H1 (cell line): ENCODE measurements around the gene RALGDS. TPM values are rescaled to one million over a fixed set of nuclear protein-coding genes. Genes with fewer than 3 reads are reported as not detected.
A peak's percentile ranks its signal among the peaks of the same experiment; 100 is the strongest.

Experiments
- CTCF ChIA-PET: fragments of 300-600 bp; sonication (Branson Sonifier 250); formaldehyde crosslinking; loops from one replicate; lab custom pipeline; 2021; ENCODE audit not compliant: partially characterized antibody; lab: Charles Lee
- POLR2A ChIA-PET: fragments of 300-600 bp; sonication (Branson Sonifier 250); formaldehyde crosslinking; loops from one replicate; lab custom pipeline; 2021; ENCODE audit warnings: inconsistent platforms; ENCODE audit not compliant: partially characterized antibody; lab: Charles Lee
- DNase-seq, 2 experiments: peaks; one replicate each; pipeline versions ENCODE4 v3.0.0 to v3.0.0-alpha.2; 2010 to 2022; ENCODE audit warnings: low spot score in 2 of 2, low read depth in 1 of 2, mixed read lengths in 1 of 2
- FAIRE-seq: peaks from 2 replicates; lab custom pipeline; 2011; peaks lifted over from hg19 to GRCh38; lab: Jason Lieb, UNC
- H2AFZ ChIP-seq: 2 replicates; pipeline ENCODE4 v1.8.1; 2012; ENCODE audit warnings: low read length, inconsistent platforms
- H2AK5ac ChIP-seq: 2 replicates; pipeline ENCODE4 v1.6.1; 2013; ENCODE audit warnings: low read depth, low read length
- H2BK120ac ChIP-seq: replicated peaks from 2 replicates; pipeline ENCODE3; 2013; ENCODE audit warnings: low read depth, low read length, inconsistent platforms
- H2BK12ac ChIP-seq: 2 replicates; pipeline ENCODE4 v1.6.1; 2013; ENCODE audit warnings: low read depth, low read length
- H2BK15ac ChIP-seq: 2 replicates; pipeline ENCODE4 v1.6.1; 2013; ENCODE audit warnings: low read length
- H2BK20ac ChIP-seq: 2 replicates; pipeline ENCODE4 v1.6.1; 2013; ENCODE audit warnings: low read length
- H2BK5ac ChIP-seq: 2 replicates; pipeline ENCODE4 v1.6.1; 2013; ENCODE audit warnings: low read depth, low read length
- H3K14ac ChIP-seq: 2 replicates; pipeline ENCODE4 v1.6.1; 2013; ENCODE audit warnings: inconsistent platforms; ENCODE audit not compliant: insufficient read length
- H3K18ac ChIP-seq: 2 replicates; pipeline ENCODE4 v1.6.1; 2013; ENCODE audit warnings: low read length; ENCODE audit errors: extremely low read depth
- H3K23ac ChIP-seq: 2 replicates; pipeline ENCODE4 v1.6.1; 2013; ENCODE audit warnings: inconsistent platforms; ENCODE audit not compliant: insufficient read length
- H3K23me2 ChIP-seq: 2 replicates; pipeline ENCODE4 v1.6.1; 2013; ENCODE audit warnings: low read depth, low read length
- H3K27ac ChIP-seq: 2 replicates; pipeline ENCODE4 v1.6.1; 2011; ENCODE audit warnings: low read depth, low read length, inconsistent platforms
- H3K27me3 ChIP-seq, 4 experiments: replicated peaks in 1 of 4; 1 replicate in 1 of 4; 2 replicates in 3 of 4; pipeline versions ENCODE4 v1.6.1 to v1.8.1; 2011 to 2013; ENCODE audit warnings: low read length in 3 of 4, mild to moderate bottlenecking in 3 of 4, inconsistent platforms in 2 of 4, mixed read lengths in 2 of 4, moderate library complexity in 1 of 4; ENCODE audit not compliant: control insufficient read depth in 3 of 4, insufficient read depth in 3 of 4; ENCODE audit errors: extremely low read depth in 1 of 4
- H3K36me3 ChIP-seq, 4 experiments: 2 replicates each; pipeline versions ENCODE4 v1.6.1 to v1.8.1; 2011 to 2013; ENCODE audit warnings: mild to moderate bottlenecking in 4 of 4, low read length in 3 of 4, moderate library complexity in 2 of 4, control low read depth in 1 of 4, inconsistent platforms in 1 of 4; ENCODE audit not compliant: insufficient read depth in 4 of 4, control insufficient read depth in 2 of 4
- H3K4ac ChIP-seq: replicated peaks from 2 replicates; pipeline ENCODE3; 2013; ENCODE audit warnings: low read length, low read depth, mixed read lengths, inconsistent platforms; ENCODE audit not compliant: insufficient read length
- H3K4me1 ChIP-seq, 4 experiments: replicated peaks in 1 of 4; 1 replicate in 1 of 4; 2 replicates in 3 of 4; pipeline versions ENCODE4 v1.6.1 to v1.8.1; 2011 to 2013; ENCODE audit warnings: low read length in 3 of 4, inconsistent platforms in 2 of 4, mixed read lengths in 1 of 4; ENCODE audit not compliant: insufficient read depth in 4 of 4, control insufficient read depth in 3 of 4
- H3K4me2 ChIP-seq, 2 experiments: 2 replicates each; pipeline versions ENCODE4 v1.6.1 to v1.8.1; 2011 to 2013; ENCODE audit warnings: low read depth in 2 of 2, low read length in 2 of 2, control low read depth in 1 of 2, inconsistent platforms in 1 of 2, mild to moderate bottlenecking in 1 of 2; ENCODE audit not compliant: insufficient read depth in 1 of 2
- H3K4me3 ChIP-seq, 4 experiments: fragments of 200-600, 300-600 bp in 1 of 4; sonication (generic), shearing (Covaris generic), sonication (Bioruptor Twin) in 1 of 4; 2 replicates each; pipeline versions ENCODE4 v1.5.1 to v1.8.1; 2011 to 2016; ENCODE audit warnings: low read length in 4 of 4, low read depth in 3 of 4, control low read depth in 2 of 4, inconsistent platforms in 2 of 4, mild to moderate bottlenecking in 2 of 4, mixed read lengths in 1 of 4, moderate library complexity in 1 of 4; ENCODE audit not compliant: insufficient read depth in 2 of 4; ENCODE audit errors: extremely low read depth in 1 of 4
- H3K56ac ChIP-seq: replicated peaks from 2 replicates; pipeline ENCODE3; 2013; ENCODE audit warnings: low read depth, mild to moderate bottlenecking, mixed read lengths, low read length, inconsistent platforms; ENCODE audit not compliant: insufficient read length
- H3K79me1 ChIP-seq: 2 replicates; pipeline ENCODE4 v1.6.1; 2013; ENCODE audit warnings: low read depth, low read length, control low read depth
- H3K79me2 ChIP-seq, 2 experiments: 2 replicates each; pipeline versions ENCODE4 v1.6.1 to v1.8.1; 2012 to 2013; ENCODE audit warnings: low read length in 2 of 2, mild to moderate bottlenecking in 2 of 2, inconsistent platforms in 1 of 2; ENCODE audit not compliant: insufficient read depth in 2 of 2, control insufficient read depth in 1 of 2
- H3K9ac ChIP-seq, 4 experiments: replicated peaks in 1 of 4; 1 replicate in 1 of 4; 2 replicates in 3 of 4; pipeline versions ENCODE4 v1.6.1 to v1.8.1; 2011 to 2013; ENCODE audit warnings: low read depth in 3 of 4, low read length in 3 of 4, control low read depth in 2 of 4, mild to moderate bottlenecking in 2 of 4, moderate library complexity in 2 of 4, inconsistent platforms in 1 of 4; ENCODE audit errors: extremely low read depth in 1 of 4
- H3K9me3 ChIP-seq, 2 experiments: 2 replicates each; pipeline versions ENCODE4 v1.6.1 to v1.8.1; 2012 to 2013; ENCODE audit warnings: mild to moderate bottlenecking in 2 of 2, moderate library complexity in 2 of 2, control low read depth in 1 of 2, inconsistent platforms in 1 of 2, low read depth in 1 of 2, low read length in 1 of 2, mixed read lengths in 1 of 2; ENCODE audit not compliant: insufficient read depth in 2 of 2
- H4K20me1 ChIP-seq, 2 experiments: replicated peaks in 1 of 2; 2 replicates each; pipeline versions ENCODE3 to v1.8.1; 2011 to 2013; ENCODE audit warnings: inconsistent platforms in 2 of 2, low read length in 2 of 2, mild to moderate bottlenecking in 1 of 2; ENCODE audit not compliant: insufficient read depth in 2 of 2, control insufficient read depth in 1 of 2
- H4K5ac ChIP-seq: 2 replicates; pipeline ENCODE4 v1.6.1; 2013; ENCODE audit warnings: low read length, low read depth, mixed read lengths, inconsistent platforms; ENCODE audit not compliant: insufficient read length
- H4K8ac ChIP-seq: 2 replicates; pipeline ENCODE4 v1.8.0; 2013; ENCODE audit warnings: mild to moderate bottlenecking, moderate library complexity, low read length, inconsistent platforms; ENCODE audit not compliant: insufficient read depth; ENCODE audit errors: extremely low read depth
- H4K91ac ChIP-seq: replicated peaks from 2 replicates; pipeline ENCODE3; 2013; ENCODE audit warnings: low read length, mixed read lengths, inconsistent platforms; ENCODE audit not compliant: insufficient read length
- BACH1 ChIP-seq: IDR thresholded peaks from 2 replicates; pipeline ENCODE4 v1.6.1; 2012; ENCODE audit warnings: low read length, improper control_type of control experiment
- CEBPB ChIP-seq: IDR thresholded peaks from 2 replicates; pipeline ENCODE4 v1.6.1; 2012; ENCODE audit warnings: low read depth, low read length
- EZH2 ChIP-seq: fragments of 200-600 bp; sonication (generic); IDR thresholded peaks from 2 replicates; pipeline ENCODE4 v1.7.1; 2012; ENCODE audit warnings: low read depth, mild to moderate bottlenecking, moderate library complexity, low read length, inconsistent platforms; ENCODE audit not compliant: severe bottlenecking
- FOSL1 ChIP-seq: IDR thresholded peaks from 2 replicates; pipeline ENCODE4 v1.6.1; 2011; ENCODE audit warnings: mild to moderate bottlenecking, low read depth, low read length, moderate library complexity; ENCODE audit not compliant: insufficient read depth
- NRF1 ChIP-seq: IDR thresholded peaks from 2 replicates; pipeline ENCODE4 v1.6.1; 2011; ENCODE audit warnings: mild to moderate bottlenecking, low read depth, low read length, improper control_type of control experiment
- PHF8 ChIP-seq: fragments of 200-600 bp; sonication (generic); conservative IDR thresholded peaks from 2 replicates; pipeline ENCODE4 v1.7.1; 2012; ENCODE audit warnings: low read depth, mild to moderate bottlenecking, inconsistent platforms, low read length, moderate library complexity
- RBBP5 ChIP-seq: IDR thresholded peaks from 2 replicates; pipeline ENCODE4 v1.7.1; 2012; ENCODE audit warnings: low read depth, mild to moderate bottlenecking, inconsistent platforms, low read length, moderate library complexity, borderline replicate concordance
- RFX5 ChIP-seq: IDR thresholded peaks from 2 replicates; pipeline ENCODE4 v1.6.1; 2011; ENCODE audit warnings: low read depth, low read length, improper control_type of control experiment, borderline replicate concordance
- SIN3A ChIP-seq, 2 experiments: IDR thresholded peaks in 1 of 2; conservative IDR thresholded peaks in 1 of 2; 2 replicates each; pipeline ENCODE4 v1.6.1; 2011 to 2012; ENCODE audit warnings: low read length in 2 of 2, improper control_type of control experiment in 1 of 2, low read depth in 1 of 2, mild to moderate bottlenecking in 1 of 2
- SP4 ChIP-seq: IDR thresholded peaks from 2 replicates; pipeline ENCODE4 v1.6.1; 2012; ENCODE audit warnings: low read length, inconsistent platforms
- SUZ12 ChIP-seq: fragments of 200-600 bp; sonication (generic); IDR thresholded peaks from 2 replicates; pipeline ENCODE4 v1.6.1; 2012; ENCODE audit warnings: mild to moderate bottlenecking, inconsistent platforms, low read length, moderate library complexity, mixed read lengths
- YY1 ChIP-seq: IDR thresholded peaks from 2 replicates; pipeline ENCODE4 v1.6.1; 2011; ENCODE audit warnings: low read depth, mild to moderate bottlenecking, low read length
- ZNF274 ChIP-seq: IDR thresholded peaks from 2 replicates; pipeline ENCODE4 v1.7.0; 2012; ENCODE audit warnings: low read length, borderline replicate concordance; ENCODE audit errors: extremely low read depth
- WGBS, 2 experiments: shearing (Covaris generic) in 1 of 2; methylation state at CpG; one replicate each; pipeline versions ENCODE4 v1.1.6 to v1.1.7; 2013 to 2015; ENCODE audit warnings: low lambda C conversion rate in 2 of 2, mixed read lengths in 2 of 2, inconsistent platforms in 1 of 2, low coverage in 1 of 2, missing lambda C conversion rate in 1 of 2; ENCODE audit not compliant: insufficient replicate concordance in 2 of 2, insufficient coverage in 1 of 2, insufficient read length in 1 of 2; ENCODE audit errors: extremely low coverage in 1 of 2, missing lambda C conversion rate in 1 of 2; 5-methylcytosine and 5-hydroxymethylcytosine counted together
- polyA plus RNA-seq, 7 experiments: library from polyadenylated mRNA; depleted of rRNA in 3 of 7; stranded (reverse) in 5 of 7; unstranded in 2 of 7; fragments of >200 nt in 5 of 7; fragments of 200-250 nt in 2 of 7; gene quantifications; 1 replicate in 5 of 7; 2 replicates in 1 of 7; 4 replicates in 1 of 7; pipeline versions ENCODE4 v1.2.1 to v1.2.3, GENCODE V29; 2011 to 2013; ENCODE audit warnings: missing spikeins in 2 of 7, mixed read lengths in 2 of 7
- total RNA-seq: library from RNA; stranded (reverse); fragmentation: NEBNext Ultra II Directional; extraction: Animal tissue kit (Norgen Biotek cat#: 25700); gene quantifications from 2 replicates; pipeline ENCODE4 v1.2.1, GENCODE V29; 2021

Gene RALGDS
- total and polyA plus RNA-seq, 2 of the 8 experiments (the other 6 are each of a cell fraction or from before 2014, with no cell fraction given) = 14.5 to 25.5 TPM

GRCh38 chr9:133109931-133110650 lies 10.9 kb downstream of the RALGDS start:
- Histone ChIP-seq H3K23me2 (no peaks in the 10 kb centered on the region), H3K18ac (no peak overlapping the region), H4K91ac (no peak overlapping the region), H3K23ac (no peak overlapping the region), H4K5ac (no peak overlapping the region), H4K20me1 (peaks cover 5 to 24% of the 10 kb centered on the region in 2 experiments), H3K9ac (0 out of 7 replicates have a peak overlapping the region, but pooled peaks of 1 of the 4 experiments have one; percentile 13), H3K4me3 (no peak overlapping the region), H3K14ac (no peak overlapping the region), H3K36me3 (peaks cover 2 to 7% (median 5%) of the 10 kb centered on the region in 4 experiments; a peak in 5 of 8 replicates), H2BK15ac (no peak overlapping the region), H2AFZ (no peak overlapping the region), H2AK5ac (no peak overlapping the region), H2BK120ac (no peak overlapping the region), H4K8ac (no peak overlapping the region), H3K4me2 (no peak overlapping the region), H3K27me3 (no peaks in the 10 kb centered on the region; a peak in 3 of 7 replicates), H3K56ac (no peak overlapping the region), H3K27ac (no peak overlapping the region), H2BK20ac (no peak overlapping the region), H3K9me3 (no peaks in the 10 kb centered on the region), H3K79me2 (no peaks in the 10 kb centered on the region), H2BK5ac (no peak overlapping the region), H3K4me1 (peaks cover 0 to 10% (median 3%) of the 10 kb centered on the region in 4 experiments; a peak in 3 of 7 replicates), H2BK12ac (no peak overlapping the region), H3K4ac (no peak overlapping the region), H3K79me1 (no peaks in the 10 kb centered on the region)
- FAIRE-seq (no peak), DNase-seq (no peak)
- TF ChIP-seq CEBPB (no peak), ZNF274 (no peak), RFX5 (no peak), EZH2 (no peak), YY1 (no peak), SIN3A (conservative IDR thresholded peaks at IDR 0.05 in 1 of 2, IDR thresholded peaks at IDR 0.05 in 1 of 2; ENCODE audit: low read depth in 1 of 2, low read length in 2 of 2) (no peak), SUZ12 (no peak), FOSL1 (no peak), PHF8 (no peak), NRF1 (no peak), SP4 (no peak), RBBP5 (no peak), BACH1 (no peak)
- ChIA-PET CTCF (interaction anchor here (0.6 to 19.3 kb wide), 10 partner anchors 8 to 137 kb away, joined by 3 to 337 read pairs (median 4); no protein-coding TSS in a partner anchor), POLR2A (interaction anchor here (1.2 kb wide), 1 partner anchor 238 kb away, joined by 3 read pairs; the partner anchor contains the start of genes MED22 and RPL7A)
- 83% methylated on average over 18 of the region's 18 CpGs; no CpG with 5 or more reads in 1 of the 2 experiments for WGBS, 2 experiments
